Ovary (tissue), 3 donors: ENCODE data around the gene DIS3L2.

Experiments
- EP300 ChIP-seq: sonication (generic); formaldehyde crosslinking; IDR thresholded peaks from one replicate; pipeline ENCODE4 v1.6.1; 2017; ENCODE audit warnings: antibody characterized with exemption
- POLR2A ChIP-seq: fragments of 450-650 bp; IDR thresholded peaks from one replicate; pipeline ENCODE4 v1.6.1; 2017; ENCODE audit warnings: antibody characterized with exemption, mild to moderate bottlenecking, moderate library complexity
- TF ChIP-seq, protein P1 (sequence below), 3 donors: fragments of 450-650 bp in 2 of 3; fragments of 200-600 bp in 1 of 3; IDR thresholded peaks; one replicate each; pipeline versions ENCODE4 v1.5.1 to v1.8.0; 2016 to 2022; ENCODE audit warnings: antibody characterized with exemption in 3 of 3, mild to moderate bottlenecking in 1 of 3
- donor health status: DM: no; HTN: no; CAD: no.

DNA sequence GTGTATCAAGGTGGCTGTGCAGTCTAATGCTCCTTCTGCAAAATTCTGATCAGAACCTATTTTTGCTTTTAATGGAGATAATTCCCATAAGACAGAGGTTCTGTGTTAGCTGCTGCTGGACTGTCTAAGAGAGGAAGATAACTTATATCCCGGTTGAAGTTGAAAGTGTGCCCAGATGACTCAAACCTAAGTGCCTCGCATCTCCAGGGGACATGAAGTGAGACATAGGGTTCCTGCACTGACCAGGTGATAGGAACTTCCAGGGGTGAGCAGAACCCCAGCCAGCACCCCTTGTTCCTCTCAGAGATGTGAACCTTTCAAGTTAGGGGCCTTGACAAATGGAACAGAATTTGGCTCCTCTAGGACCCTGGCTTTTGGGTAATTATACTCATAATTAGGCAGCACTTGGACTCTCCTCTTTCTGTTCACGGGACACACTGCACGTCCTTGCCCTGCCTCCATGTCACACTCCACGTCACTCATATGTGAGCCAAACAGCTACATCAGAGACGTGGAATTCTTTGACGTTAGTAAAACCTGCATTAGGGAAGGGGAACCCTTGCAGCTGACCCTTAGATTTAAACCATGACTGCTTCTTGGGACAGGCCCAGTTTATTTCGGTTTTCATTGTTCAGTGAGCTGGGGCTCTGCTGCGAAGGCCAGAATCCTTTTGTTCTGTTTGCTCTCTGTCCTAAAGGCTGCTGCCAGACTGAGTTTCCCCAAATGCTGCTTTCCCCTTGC, 312.6 kb downstream of the DIS3L2 start:
- TF ChIP-seq, protein P1, sequence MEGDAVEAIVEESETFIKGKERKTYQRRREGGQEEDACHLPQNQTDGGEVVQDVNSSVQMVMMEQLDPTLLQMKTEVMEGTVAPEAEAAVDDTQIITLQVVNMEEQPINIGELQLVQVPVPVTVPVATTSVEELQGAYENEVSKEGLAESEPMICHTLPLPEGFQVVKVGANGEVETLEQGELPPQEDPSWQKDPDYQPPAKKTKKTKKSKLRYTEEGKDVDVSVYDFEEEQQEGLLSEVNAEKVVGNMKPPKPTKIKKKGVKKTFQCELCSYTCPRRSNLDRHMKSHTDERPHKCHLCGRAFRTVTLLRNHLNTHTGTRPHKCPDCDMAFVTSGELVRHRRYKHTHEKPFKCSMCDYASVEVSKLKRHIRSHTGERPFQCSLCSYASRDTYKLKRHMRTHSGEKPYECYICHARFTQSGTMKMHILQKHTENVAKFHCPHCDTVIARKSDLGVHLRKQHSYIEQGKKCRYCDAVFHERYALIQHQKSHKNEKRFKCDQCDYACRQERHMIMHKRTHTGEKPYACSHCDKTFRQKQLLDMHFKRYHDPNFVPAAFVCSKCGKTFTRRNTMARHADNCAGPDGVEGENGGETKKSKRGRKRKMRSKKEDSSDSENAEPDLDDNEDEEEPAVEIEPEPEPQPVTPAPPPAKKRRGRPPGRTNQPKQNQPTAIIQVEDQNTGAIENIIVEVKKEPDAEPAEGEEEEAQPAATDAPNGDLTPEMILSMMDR (IDR thresholded peaks at IDR 0.05), result no peak
- TF ChIP-seq POLR2A (no peak), EP300 (no peak)
